Uterus (tissue), 4 donors: ENCODE data around the gene LGR6. TPM values are rescaled to one million over a fixed set of nuclear protein-coding genes. Genes with fewer than 3 reads are reported as not detected.
"Not testable (repeated sequence)": the region's sequence is repeated elsewhere in the genome, so short reads cannot be mapped to it uniquely, and the experiment has no call there.

ENCODE experiments used
- DNase-seq, 2 donors: peaks; one replicate each; pipeline ENCODE4 v3.0.0-alpha.2; 2019 to 2020
- H3K27ac ChIP-seq, 2 donors: fragments of 200-600 bp; sonication (generic); 1 replicate in 1 of 2; 2 replicates in 1 of 2; pipeline ENCODE4 v1.5.1; 2016 to 2018
- H3K27me3 ChIP-seq, 2 donors: fragments of 200-600 bp; sonication (generic); one replicate each; pipeline ENCODE4 v1.5.1; 2018 to 2019; ENCODE audit warnings: control low read depth in 1 of 2
- H3K36me3 ChIP-seq, 2 donors: fragments of 200-600 bp; sonication (generic); one replicate each; pipeline ENCODE4 v1.5.1; 2019; ENCODE audit warnings: control low read depth in 1 of 2
- H3K4me1 ChIP-seq, 2 donors: fragments of 200-600 bp; sonication (generic); one replicate each; pipeline ENCODE4 v1.5.1; 2018 to 2019; ENCODE audit warnings: control low read depth in 1 of 2
- H3K4me3 ChIP-seq, 2 donors: fragments of 200-600 bp; sonication (generic); 1 replicate in 1 of 2; 2 replicates in 1 of 2; pipeline ENCODE4 v1.5.1; 2018 to 2019; ENCODE audit warnings: mild to moderate bottlenecking in 1 of 2
- H3K9me3 ChIP-seq, 2 donors: fragments of 200-600 bp; sonication (generic); one replicate each; pipeline ENCODE4 v1.5.1; 2019; ENCODE audit warnings: control low read depth in 1 of 2
- POLR2A ChIP-seq, 2 donors: fragments of 450-650 bp; IDR thresholded peaks; one replicate each; pipeline ENCODE4 v1.6.1; 2016; ENCODE audit warnings: antibody characterized with exemption in 2 of 2, mild to moderate bottlenecking in 1 of 2, moderate library complexity in 1 of 2
- intact Hi-C: fragments of 100-400 bp; cut with DNase I; formaldehyde crosslinking; loops from one replicate; pipeline ENCODE4 v1.15.1; 2023; ENCODE audit warnings: low total_unique reads
- total RNA-seq, 4 donors: library from RNA; depleted of rRNA in 3 of 4; stranded (reverse); fragments of >200 nt in 3 of 4; gene quantifications; one replicate each; pipeline versions ENCODE4 v1.1.0 to v1.2.4, GENCODE V29; 2014 to 2023
- TF ChIP-seq, protein P1 (sequence below), 4 experiments: fragments of 200-600 bp in 2 of 4; fragments of 450-650 bp in 2 of 4; sonication (generic) in 2 of 4; IDR thresholded peaks; one replicate each; pipeline ENCODE4 v1.5.1; 2016 to 2019; ENCODE audit warnings: antibody characterized with exemption in 4 of 4, mild to moderate bottlenecking in 2 of 4, moderate library complexity in 1 of 4
- donor health status: DM: yes; HTN: yes; CAD: no.

Gene LGR6
- total RNA-seq, 4 donors from 2014 or later: 3.5 to 7.2 (median 4.0) TPM; not detected in 1

DNA sequence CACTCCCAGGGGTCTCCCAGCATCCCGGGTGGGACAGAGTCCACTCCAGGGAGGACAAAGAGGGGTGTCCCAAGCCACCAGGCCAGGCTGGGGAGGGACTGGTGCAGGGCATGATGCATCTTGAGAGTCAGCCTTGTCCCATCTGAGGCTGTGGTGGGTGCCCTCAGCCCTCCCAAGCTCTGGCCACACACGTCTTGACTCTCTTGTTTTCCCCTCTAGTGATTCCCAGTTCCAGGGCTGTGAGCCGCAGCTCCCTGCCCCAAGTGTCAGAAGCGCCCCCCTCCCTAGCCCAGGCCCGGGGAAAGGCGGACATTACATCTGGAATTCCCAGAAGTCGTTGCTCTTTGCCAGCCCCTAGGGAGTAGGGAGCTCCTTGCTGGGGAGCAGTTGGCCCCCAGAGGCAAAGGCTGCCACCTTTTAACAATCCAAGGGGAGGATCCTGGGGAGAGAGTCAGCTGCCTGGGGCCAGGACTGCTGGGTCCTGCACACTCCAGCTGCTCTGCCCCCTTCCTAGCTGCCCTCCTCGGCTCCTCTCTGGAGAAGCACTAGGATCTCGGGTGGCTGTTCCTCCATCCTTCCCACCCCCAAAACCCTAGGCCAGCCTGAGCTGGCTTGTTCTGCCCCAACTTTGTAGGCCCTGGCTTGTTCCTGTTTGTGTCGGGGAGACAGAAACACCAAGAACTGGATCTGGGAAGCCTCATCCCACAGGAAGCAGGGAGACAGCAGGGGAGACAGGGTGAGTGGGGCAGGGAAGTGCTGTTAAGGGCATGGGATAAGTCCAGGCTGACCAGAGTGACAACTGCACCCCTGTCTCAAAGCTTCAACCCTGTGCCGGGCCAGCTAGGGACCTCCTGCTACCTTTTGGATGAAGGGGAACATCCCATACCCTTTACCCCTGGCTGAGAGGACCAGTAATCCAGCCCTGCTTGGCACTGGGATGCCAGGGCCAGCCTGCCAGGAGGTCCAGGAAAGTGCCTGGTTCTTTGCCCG, 30.0 kb upstream of the LGR6 start:
- intact Hi-C loops: no loop called here
- Histone ChIP-seq H3K36me3 (no peaks in the 10 kb centered on the region), H3K9me3 (no peaks in the 10 kb centered on the region), H3K4me3 (no peak overlapping the region), H3K27me3 (no peaks in the 10 kb centered on the region), H3K27ac (no peak overlapping the region), H3K4me1 (no peaks in the 10 kb centered on the region)
- TF ChIP-seq POLR2A (IDR thresholded peaks at IDR 0.05): no peak
- TF ChIP-seq, protein P1, sequence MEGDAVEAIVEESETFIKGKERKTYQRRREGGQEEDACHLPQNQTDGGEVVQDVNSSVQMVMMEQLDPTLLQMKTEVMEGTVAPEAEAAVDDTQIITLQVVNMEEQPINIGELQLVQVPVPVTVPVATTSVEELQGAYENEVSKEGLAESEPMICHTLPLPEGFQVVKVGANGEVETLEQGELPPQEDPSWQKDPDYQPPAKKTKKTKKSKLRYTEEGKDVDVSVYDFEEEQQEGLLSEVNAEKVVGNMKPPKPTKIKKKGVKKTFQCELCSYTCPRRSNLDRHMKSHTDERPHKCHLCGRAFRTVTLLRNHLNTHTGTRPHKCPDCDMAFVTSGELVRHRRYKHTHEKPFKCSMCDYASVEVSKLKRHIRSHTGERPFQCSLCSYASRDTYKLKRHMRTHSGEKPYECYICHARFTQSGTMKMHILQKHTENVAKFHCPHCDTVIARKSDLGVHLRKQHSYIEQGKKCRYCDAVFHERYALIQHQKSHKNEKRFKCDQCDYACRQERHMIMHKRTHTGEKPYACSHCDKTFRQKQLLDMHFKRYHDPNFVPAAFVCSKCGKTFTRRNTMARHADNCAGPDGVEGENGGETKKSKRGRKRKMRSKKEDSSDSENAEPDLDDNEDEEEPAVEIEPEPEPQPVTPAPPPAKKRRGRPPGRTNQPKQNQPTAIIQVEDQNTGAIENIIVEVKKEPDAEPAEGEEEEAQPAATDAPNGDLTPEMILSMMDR (IDR thresholded peaks at IDR 0.05): no peak
- no peak for DNase-seq

DNA sequence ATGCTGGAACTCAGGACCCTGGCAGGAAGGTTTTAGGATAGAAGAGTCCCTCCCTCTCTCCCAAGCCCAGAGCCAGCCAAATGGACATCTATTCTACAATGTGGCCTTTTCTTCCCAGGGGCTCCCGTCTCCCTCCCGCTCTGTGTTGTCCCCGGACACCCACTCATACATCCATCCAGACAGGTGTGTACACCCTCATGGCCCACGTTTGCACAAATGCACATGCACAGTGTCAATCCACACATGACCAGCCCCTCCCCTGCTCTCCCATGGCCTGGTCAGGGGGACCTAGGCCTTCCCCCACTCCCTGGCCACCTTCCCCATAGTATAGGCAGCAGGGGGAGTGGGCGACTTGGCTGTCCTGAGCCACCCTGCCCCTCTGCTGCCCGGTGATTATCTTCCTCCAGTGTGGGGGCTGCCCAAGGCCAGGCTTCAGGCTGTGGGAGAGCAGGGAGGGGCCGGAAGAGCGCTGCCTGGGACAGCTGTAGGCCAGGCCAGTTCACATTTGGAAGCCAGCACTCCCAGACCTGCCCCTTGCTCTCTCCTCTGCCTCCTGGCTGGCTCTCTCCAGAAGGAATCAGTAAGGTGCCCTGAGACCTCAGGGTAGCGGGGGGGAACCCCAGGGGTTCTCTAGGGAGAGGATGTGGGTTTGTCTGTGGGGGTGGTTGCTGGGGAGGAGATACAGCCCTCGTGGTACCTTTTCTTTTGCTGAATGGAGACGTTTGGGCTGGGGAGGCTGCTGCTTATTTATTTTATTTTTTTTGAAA, 29.1 kb upstream of the LGR6 start:
- no peak overlapping the region for H3K27ac ChIP-seq
- no peak overlapping the region for H3K4me3 ChIP-seq
- H3K27me3 ChIP-seq: no peaks in the 10 kb centered on the region
- no peak for DNase-seq
- TF ChIP-seq, protein P1 (IDR thresholded peaks at IDR 0.05): no peak
- TF ChIP-seq POLR2A (IDR thresholded peaks at IDR 0.05): no peak
- H3K9me3 ChIP-seq: no peaks in the 10 kb centered on the region
- H3K4me1 ChIP-seq: no peaks in the 10 kb centered on the region
- no peaks in the 10 kb centered on the region for H3K36me3 ChIP-seq
- intact Hi-C loops: no loop called here

DNA sequence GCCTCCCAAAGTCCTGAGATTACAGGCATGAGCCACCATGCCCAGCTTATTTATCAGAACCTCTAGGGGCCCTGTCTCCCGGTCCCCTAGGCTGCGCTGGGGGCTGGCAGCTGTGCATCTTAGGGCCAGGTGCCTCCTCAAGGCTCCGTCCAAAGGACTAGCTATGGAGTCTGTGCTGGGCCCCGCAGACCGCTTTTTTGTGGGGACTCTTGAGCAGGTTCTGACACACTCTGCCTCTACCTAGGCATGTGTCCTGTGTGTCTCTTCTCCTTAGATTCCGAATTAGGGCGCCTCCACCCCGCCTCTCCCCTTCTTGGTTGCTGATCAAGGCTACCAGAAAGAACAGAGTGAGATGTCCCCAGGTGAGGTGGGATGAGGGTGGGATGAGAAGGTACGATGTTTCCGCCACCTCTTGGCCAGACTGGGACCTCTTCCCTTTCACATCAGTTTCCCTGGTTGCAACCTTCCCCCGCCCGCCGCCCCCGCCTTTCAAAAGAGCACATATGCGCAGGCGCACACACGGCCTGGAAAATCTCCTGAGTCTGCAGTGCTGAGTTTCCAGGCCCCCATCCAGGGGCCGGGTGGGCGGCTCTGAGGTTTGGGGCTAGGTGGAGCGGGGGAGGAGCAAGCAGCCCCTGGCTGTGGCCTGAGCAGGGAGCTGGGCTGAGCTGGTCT, 28.2 kb upstream of the LGR6 start:
- TF ChIP-seq, protein P1 (IDR thresholded peaks at IDR 0.05): no peak
- TF ChIP-seq POLR2A (IDR thresholded peaks at IDR 0.05): no peak
- DNase-seq: no peak
- no peak overlapping the region for H3K4me3 ChIP-seq
- intact Hi-C loops: no loop called here
- H3K4me1 ChIP-seq: no peaks in the 10 kb centered on the region
- H3K27ac ChIP-seq: no peak overlapping the region
- no peaks in the 10 kb centered on the region for H3K27me3 ChIP-seq
- H3K36me3 ChIP-seq: no peaks in the 10 kb centered on the region
- H3K9me3 ChIP-seq: no peaks in the 10 kb centered on the region

DNA sequence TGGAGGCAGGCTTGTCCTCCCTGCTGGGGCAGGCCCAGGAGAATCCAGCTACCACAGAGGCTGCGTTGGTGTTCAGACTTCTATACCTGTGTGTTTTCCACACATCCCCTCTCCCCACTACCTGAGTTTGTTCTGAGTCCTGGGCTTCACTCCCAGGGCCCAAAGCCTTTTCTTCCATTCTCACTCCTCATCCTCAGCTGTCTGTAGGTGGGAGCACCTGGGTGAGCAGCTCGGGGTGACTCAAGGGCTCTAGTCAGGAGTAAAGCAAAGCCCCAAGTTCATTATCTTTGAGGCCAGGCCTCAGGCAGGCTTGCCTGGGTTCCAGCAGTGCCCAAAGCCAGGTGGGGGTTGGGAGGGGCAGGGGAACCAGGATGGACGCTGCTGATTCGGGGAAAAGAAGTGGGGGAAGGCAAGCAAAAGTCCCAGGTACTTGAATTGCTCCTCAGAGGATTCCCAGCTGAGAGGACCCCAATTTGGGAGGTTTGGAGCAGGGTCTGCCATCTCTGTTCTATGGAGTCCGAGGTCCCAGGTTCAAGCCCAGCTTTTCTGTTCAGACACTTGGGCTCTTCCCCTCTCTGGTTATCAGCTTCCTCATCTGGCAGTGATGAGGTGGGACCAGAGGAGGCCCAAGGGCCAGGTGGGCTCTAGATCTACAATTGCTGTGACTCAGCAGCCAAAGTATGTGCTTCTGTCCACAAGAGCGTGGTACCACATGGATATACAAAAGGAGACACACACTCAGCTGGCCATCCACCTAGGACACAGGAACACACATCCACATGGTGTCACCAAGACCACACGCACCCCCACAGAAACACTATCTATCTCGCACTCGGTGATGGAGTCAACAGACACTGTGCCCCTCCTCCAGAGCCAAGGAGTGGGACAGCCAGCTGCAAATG, 27.4 kb upstream of the LGR6 start:
- Histone ChIP-seq H3K9me3 (no peaks in the 10 kb centered on the region), H3K4me3 (no peak overlapping the region), H3K4me1 (no peaks in the 10 kb centered on the region), H3K36me3 (no peaks in the 10 kb centered on the region), H3K27me3 (no peaks in the 10 kb centered on the region), H3K27ac (no peak overlapping the region)
- TF ChIP-seq, protein P1 (IDR thresholded peaks at IDR 0.05): no peak
- no peak for TF ChIP-seq POLR2A (IDR thresholded peaks at IDR 0.05)
- no peak for DNase-seq
- intact Hi-C loops: no loop called here

DNA sequence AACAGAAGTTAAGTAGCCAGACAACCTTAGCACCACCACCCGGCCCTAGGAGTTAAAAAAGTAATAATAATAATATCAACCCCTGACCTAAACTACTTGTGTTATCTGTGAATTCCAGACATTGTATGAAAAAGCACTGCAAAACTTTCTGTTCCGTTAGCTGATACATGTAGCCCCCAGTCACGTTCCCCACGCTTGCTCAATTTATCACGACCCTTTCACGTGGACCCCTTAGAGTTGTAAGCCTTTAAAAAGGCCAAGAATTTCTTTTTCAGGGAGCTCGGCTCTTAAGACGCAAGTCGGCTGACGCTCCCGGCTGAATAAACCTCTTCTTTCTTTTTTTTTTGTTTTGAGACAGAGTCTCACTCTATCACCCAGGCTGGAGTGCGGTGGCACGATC, 26.5 kb upstream of the LGR6 start:
- H3K27ac ChIP-seq, DNase-seq, H3K4me1 ChIP-seq, H3K27me3 ChIP-seq, H3K9me3 ChIP-seq, H3K36me3 ChIP-seq, H3K4me3 ChIP-seq, intact Hi-C loops: not testable (repeated sequence)
